ENCODE data around the gene MDN1.

Gene MDN1

GRCh38 chr6:89716532-89716931, 103.1 kb downstream of the MDN1 start:
- no peak overlapping the region for H3K4me2 ChIP-seq (ENCODE audit: low read length)
- no peak overlapping the region for H3K9ac ChIP-seq (ENCODE audit: low read length)
- no peaks in the 10 kb centered on the region for H3K27me3 ChIP-seq (ENCODE audit: low read depth, low read length)
- TF ChIP-seq EZH2phosphoT487 (IDR thresholded peaks at IDR 0.05; ENCODE audit: low read depth) = no peak
- TF ChIP-seq, protein P1, sequence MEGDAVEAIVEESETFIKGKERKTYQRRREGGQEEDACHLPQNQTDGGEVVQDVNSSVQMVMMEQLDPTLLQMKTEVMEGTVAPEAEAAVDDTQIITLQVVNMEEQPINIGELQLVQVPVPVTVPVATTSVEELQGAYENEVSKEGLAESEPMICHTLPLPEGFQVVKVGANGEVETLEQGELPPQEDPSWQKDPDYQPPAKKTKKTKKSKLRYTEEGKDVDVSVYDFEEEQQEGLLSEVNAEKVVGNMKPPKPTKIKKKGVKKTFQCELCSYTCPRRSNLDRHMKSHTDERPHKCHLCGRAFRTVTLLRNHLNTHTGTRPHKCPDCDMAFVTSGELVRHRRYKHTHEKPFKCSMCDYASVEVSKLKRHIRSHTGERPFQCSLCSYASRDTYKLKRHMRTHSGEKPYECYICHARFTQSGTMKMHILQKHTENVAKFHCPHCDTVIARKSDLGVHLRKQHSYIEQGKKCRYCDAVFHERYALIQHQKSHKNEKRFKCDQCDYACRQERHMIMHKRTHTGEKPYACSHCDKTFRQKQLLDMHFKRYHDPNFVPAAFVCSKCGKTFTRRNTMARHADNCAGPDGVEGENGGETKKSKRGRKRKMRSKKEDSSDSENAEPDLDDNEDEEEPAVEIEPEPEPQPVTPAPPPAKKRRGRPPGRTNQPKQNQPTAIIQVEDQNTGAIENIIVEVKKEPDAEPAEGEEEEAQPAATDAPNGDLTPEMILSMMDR (IDR thresholded peaks at IDR 0.05; ENCODE audit: low read depth, low read length) = no peak
- no peaks in the 10 kb centered on the region for H3K9me3 ChIP-seq (ENCODE audit: insufficient read depth, low read length)
- no peak overlapping the region for H3K27ac ChIP-seq (ENCODE audit: low read length)
- H3K79me2 ChIP-seq (ENCODE audit: low read length) = no peaks in the 10 kb centered on the region
- H2AFZ ChIP-seq (ENCODE audit: low read depth, low read length) = no peak overlapping the region
- H3K4me3 ChIP-seq (ENCODE audit: low read length) = no peak overlapping the region
- H3K4me1 ChIP-seq (ENCODE audit: low read length) = no peaks in the 10 kb centered on the region
- peaks cover 15% of the 10 kb centered on the region for H3K36me3 ChIP-seq (replicated peaks; ENCODE audit: low read depth, low read length)
- H4K20me1 ChIP-seq (ENCODE audit: insufficient read depth, low read length) = no peaks in the 10 kb centered on the region

- Histone ChIP-seq H3K79me2 (ENCODE audit: low read length) (no peaks in the 10 kb centered on the region), H3K4me1 (ENCODE audit: low read length) (no peaks in the 10 kb centered on the region), H4K20me1 (ENCODE audit: insufficient read depth, low read length) (no peaks in the 10 kb centered on the region), H3K27me3 (ENCODE audit: low read depth, low read length) (no peaks in the 10 kb centered on the region), H2AFZ (ENCODE audit: low read depth, low read length) (no peak overlapping the region), H3K9ac (ENCODE audit: low read length) (no peak overlapping the region), H3K36me3 (replicated peaks; ENCODE audit: low read depth, low read length) (peaks cover 9% of the 10 kb centered on the region), H3K4me3 (ENCODE audit: low read length) (no peak overlapping the region), H3K4me2 (ENCODE audit: low read length) (no peak overlapping the region), H3K27ac (ENCODE audit: low read length) (no peak overlapping the region), H3K9me3 (ENCODE audit: insufficient read depth, low read length) (no peaks in the 10 kb centered on the region)
- TF ChIP-seq, protein P1 (IDR thresholded peaks at IDR 0.05; ENCODE audit: low read depth, low read length) = no peak
- no peak for TF ChIP-seq EZH2phosphoT487 (IDR thresholded peaks at IDR 0.05; ENCODE audit: low read depth)
Measured at GRCh38 chr6:89711801-89712200, 107.8 kb downstream of the MDN1 start.

GRCh38 chr6:89708316-89708715, 111.3 kb downstream of the MDN1 start:
- H3K79me2 ChIP-seq (ENCODE audit: low read length) = no peaks in the 10 kb centered on the region
- H3K4me1 ChIP-seq (ENCODE audit: low read length) = no peaks in the 10 kb centered on the region

GRCh38 chr6:89707766-89708165, 111.8 kb downstream of the MDN1 start:
- Histone ChIP-seq H3K4me3 (ENCODE audit: low read length) (no peak overlapping the region), H3K79me2 (ENCODE audit: low read length) (no peaks in the 10 kb centered on the region), H3K4me1 (ENCODE audit: low read length) (no peaks in the 10 kb centered on the region), H2AFZ (ENCODE audit: low read depth, low read length) (no peak overlapping the region), H3K36me3 (replicated peaks; ENCODE audit: low read depth, low read length) (peaks cover 11% of the 10 kb centered on the region), H4K20me1 (ENCODE audit: insufficient read depth, low read length) (no peaks in the 10 kb centered on the region), H3K27ac (ENCODE audit: low read length) (no peak overlapping the region), H3K9me3 (ENCODE audit: insufficient read depth, low read length) (no peaks in the 10 kb centered on the region), H3K4me2 (ENCODE audit: low read length) (no peak overlapping the region), H3K9ac (ENCODE audit: low read length) (no peak overlapping the region), H3K27me3 (ENCODE audit: low read depth, low read length) (no peaks in the 10 kb centered on the region)
- TF ChIP-seq, protein P1 (IDR thresholded peaks at IDR 0.05; ENCODE audit: low read depth, low read length) = no peak
- TF ChIP-seq EZH2phosphoT487 (IDR thresholded peaks at IDR 0.05; ENCODE audit: low read depth) = no peak

More at GRCh38 chr6:89708316-89708715, 111.3 kb downstream of the MDN1 start:
- Histone ChIP-seq H3K27ac (ENCODE audit: low read length) (no peak overlapping the region), H3K4me2 (ENCODE audit: low read length) (no peak overlapping the region), H3K27me3 (ENCODE audit: low read depth, low read length) (no peaks in the 10 kb centered on the region), H3K9me3 (ENCODE audit: insufficient read depth, low read length) (no peaks in the 10 kb centered on the region), H4K20me1 (ENCODE audit: insufficient read depth, low read length) (no peaks in the 10 kb centered on the region), H3K36me3 (replicated peaks; ENCODE audit: low read depth, low read length) (peaks cover 11% of the 10 kb centered on the region), H3K4me3 (ENCODE audit: low read length) (no peak overlapping the region), H2AFZ (ENCODE audit: low read depth, low read length) (no peak overlapping the region), H3K9ac (ENCODE audit: low read length) (no peak overlapping the region)
- no peak for TF ChIP-seq EZH2phosphoT487 (IDR thresholded peaks at IDR 0.05; ENCODE audit: low read depth)

DNA sequence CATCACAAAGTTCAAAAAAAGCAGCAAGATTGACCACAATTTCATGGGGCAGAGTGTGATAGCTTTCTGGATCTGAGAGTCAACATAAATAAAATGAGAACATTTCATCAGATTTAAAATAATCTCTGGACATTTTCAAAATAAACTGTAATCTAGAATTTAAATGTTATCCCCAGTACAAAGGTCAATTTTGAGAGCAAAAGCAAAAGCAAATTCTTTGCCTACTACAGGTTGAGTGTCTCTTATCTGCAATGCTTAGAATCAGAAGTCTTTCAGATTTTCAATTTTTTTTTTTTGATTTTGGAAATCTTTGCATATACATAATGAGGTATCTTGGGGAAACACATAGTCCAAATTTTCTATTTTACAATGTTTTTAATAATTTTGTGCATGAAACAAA, 113.5 kb downstream of the MDN1 start:
- TF ChIP-seq, protein P1 (IDR thresholded peaks at IDR 0.05; ENCODE audit: low read depth, low read length) = no peak
- no peak for TF ChIP-seq EZH2phosphoT487 (IDR thresholded peaks at IDR 0.05; ENCODE audit: low read depth)
- Histone ChIP-seq H3K27me3 (ENCODE audit: low read depth, low read length) (no peaks in the 10 kb centered on the region), H3K27ac (ENCODE audit: low read length) (no peak overlapping the region), H4K20me1 (ENCODE audit: insufficient read depth, low read length) (no peaks in the 10 kb centered on the region), H3K4me2 (ENCODE audit: low read length) (no peak overlapping the region), H3K36me3 (replicated peaks; ENCODE audit: low read depth, low read length) (peaks cover 11% of the 10 kb centered on the region), H3K9ac (ENCODE audit: low read length) (no peak overlapping the region), H2AFZ (ENCODE audit: low read depth, low read length) (no peak overlapping the region), H3K9me3 (ENCODE audit: insufficient read depth, low read length) (no peaks in the 10 kb centered on the region), H3K79me2 (ENCODE audit: low read length) (no peaks in the 10 kb centered on the region), H3K4me3 (ENCODE audit: low read length) (no peak overlapping the region), H3K4me1 (ENCODE audit: low read length) (no peaks in the 10 kb centered on the region)

Data from OCI-LY3 (cell line).